GM18520 (cell line): ENCODE data around the gene RAB36.
"Not testable (repeated sequence)": the region's sequence is repeated elsewhere in the genome, so short reads cannot be mapped to it uniquely, and the experiment has no call there.

Source experiments
- ATAC-seq: cut with Tn5 transposase; IDR thresholded peaks from one replicate; pipeline ENCODE4 v1.9.1; 2021; ENCODE audit not compliant: unreplicated experiment

The RAB36 gene

DNA sequence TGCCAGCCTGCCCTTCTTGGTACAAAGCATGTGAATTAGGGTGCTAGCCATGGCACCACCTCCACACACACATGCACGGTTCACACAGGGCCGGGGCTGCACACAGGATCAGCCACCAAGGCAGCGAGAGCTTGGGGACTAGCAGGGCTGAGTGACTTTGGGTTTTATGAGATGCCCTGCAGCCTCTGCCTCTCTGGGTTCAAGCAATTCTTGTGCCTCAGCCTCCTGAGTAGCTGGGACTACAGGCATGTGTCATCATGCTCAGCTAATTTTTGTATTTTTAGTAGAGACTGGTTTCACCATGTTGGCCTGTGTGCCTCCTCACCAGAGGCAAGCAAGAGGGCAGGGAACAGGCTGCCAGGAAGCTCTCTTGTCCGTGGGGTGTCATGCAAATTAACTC is 8.3 kb upstream of the RAB36 start:
- ATAC-seq: not testable (repeated sequence)

DNA sequence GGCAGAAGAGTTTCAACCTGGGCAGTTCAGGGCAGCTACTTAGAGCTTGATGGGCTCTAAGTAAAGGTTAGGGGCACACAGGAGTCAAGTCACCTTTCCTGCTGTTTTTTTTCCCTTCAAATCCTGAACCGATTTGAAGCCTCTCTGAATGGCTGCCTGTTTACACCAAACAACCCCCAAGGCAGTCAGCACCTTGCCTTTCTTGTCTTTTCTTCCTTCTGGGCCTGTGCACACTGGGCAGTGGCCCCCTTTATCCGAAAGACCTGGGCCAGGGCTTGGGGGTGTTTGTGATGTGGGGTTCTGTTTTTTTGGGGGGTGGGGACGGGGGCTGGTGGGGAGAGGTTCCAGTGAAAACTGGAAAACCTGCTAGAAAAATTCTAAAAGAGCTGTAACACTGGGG is 7.8 kb upstream of the RAB36 start:
- ATAC-seq: no peak

DNA sequence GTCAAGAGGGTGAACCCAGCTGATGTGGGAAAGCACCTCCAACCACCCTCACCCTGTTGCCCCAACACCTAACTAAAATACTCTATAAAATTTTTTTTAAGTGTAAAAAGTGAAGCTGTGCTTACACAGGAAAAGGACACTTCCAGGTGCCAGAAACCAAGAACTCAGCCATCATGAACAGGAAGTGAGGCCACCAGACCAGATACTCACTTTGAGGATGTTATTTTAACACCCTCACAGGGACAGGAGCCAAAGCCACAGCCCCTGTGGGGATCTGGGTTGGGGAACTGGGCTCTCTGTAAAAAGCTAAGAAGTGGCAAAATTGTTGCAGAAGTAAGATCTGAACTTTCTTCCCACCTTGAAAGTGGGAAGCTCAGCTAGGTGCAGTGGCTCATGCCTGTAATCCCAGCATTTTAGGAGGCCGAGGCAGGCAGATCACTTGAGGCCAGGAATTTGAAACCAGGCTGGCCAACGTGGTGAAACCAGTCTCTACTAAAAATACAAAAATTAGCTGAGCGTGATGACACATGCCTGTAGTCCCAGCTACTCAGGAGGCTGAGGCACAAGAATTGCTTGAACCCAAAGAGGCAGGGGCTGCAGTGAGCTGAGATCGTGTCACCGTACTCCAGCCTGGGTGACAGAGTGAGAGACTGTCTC is 7.2 kb upstream of the RAB36 start:
- ATAC-seq: peak; percentile 31

DNA sequence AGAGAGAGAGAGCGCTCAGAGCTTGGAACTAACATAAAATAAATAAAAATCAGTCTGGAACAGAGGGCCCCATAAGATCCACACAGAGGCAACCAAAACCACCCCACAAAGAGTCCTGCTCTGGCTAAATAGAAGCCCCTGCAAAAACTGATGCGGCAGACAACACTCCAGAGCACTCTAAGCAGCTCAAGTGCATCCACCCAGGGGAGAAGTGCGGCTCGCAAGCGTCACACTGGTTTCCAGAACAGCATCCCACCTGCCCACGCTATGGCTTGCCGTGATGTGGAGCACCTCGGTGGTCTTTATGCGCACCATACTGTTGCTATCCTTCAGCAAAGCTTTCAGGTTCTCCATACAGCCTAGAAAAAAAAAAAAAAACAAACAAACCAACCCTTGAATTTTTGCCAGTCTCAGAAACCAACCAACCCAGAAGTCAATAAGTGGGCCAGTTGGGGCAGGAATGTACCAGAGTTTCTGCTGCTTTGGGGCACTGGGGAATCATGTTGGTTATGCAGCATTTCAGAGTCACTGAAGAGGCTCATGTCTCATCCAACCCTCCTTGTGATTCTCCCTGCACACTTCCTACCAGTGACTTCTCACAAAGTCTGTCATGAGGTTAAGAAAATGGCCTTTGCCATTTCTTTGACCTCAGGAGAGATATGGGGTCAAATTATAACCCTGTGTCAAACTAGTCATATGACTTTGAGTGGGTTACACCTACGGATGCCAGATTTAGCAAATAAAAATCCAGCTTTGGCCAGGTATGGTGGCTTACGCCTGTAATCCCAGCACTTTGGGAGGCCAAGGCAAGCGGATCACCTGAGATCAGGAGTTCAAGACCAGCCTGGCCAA is 6.5 kb upstream of the RAB36 start:
- no peak for ATAC-seq

DNA sequence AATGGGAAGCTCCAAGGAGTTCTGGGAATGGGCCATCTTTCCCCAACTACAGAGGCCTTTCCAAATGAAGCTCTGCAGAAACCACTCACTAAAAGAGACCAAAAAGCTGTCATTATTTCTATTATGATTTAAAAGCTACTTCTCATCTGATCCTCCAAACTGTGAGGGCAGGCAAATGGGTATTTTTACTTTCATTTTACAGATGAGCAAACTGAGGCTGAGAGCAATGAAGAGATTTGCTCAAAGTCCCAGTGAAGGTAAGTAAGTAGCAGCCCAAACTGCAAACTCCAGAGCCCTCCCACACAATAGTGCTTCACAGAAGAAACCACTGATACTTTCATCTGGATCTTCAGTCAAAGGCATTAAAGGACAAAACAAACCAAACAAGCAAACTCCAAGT is 4.9 kb upstream of the RAB36 start:
- no peak for ATAC-seq

DNA sequence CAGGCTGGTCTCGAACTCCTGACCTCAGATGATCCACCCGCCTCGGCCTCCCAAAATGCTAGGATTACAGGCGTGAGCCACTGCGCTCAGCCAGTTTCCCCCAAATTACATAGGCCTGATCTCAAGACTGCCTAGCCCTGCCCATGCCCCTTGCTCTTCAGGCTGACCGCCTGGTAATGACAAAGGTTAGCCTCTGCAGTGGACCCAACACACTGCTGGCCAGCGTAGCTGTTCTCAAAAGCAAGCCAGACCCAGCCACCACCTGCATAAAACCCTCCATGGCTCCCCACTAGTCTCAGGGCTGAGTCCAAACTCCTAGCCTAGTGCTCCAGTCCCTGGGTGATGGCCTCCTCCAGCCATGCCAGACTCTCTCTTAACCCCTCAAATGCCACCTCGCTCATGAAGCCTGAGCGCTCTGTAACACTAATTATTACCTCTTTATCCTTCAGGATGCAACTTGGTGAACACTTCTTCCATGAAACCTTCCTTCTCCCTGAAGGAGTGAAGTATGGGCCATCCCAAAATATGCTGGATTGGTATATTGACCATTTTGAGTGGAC is 2.7 kb upstream of the RAB36 start:
- no peak for ATAC-seq

DNA sequence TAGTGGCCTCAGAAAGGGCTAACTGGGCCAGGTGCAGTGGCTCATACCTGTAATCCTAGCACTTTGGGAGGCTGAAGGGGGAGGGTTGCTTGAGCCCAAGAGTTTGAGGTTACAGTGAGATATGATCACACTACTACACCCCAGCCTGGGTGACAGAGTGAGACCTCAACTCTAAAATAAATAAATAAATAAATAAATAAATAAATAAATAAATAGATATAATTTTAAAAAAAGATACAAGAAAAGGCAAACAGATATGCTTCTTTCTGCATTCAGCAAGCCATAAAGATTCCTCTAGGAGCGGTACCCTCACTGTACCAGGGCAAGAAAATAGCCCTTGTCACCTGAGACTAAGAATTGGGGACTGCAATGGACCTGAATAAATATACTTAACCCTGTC is 2.2 kb upstream of the RAB36 start:
- ATAC-seq: no peak

DNA sequence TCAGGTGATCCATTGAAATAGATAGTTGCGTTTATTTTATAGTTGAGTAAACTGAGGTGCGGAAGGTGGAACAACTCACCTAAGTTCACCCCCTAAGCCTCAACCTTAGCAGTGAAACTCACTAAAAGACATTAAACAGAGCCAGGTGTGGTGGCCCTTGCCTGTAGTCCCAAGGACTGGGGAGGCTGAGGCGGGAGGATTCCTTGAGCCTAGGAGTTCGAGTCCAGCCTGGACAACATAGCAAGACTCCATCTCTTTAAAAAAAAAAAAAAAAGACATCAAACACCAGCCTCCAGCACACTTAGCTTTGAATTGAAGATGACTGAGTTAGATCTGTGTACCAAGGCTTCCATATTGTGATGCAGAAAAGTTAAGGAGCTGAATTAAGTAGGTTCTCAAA is 845 bp upstream of the RAB36 start:
- ATAC-seq: no peak

DNA sequence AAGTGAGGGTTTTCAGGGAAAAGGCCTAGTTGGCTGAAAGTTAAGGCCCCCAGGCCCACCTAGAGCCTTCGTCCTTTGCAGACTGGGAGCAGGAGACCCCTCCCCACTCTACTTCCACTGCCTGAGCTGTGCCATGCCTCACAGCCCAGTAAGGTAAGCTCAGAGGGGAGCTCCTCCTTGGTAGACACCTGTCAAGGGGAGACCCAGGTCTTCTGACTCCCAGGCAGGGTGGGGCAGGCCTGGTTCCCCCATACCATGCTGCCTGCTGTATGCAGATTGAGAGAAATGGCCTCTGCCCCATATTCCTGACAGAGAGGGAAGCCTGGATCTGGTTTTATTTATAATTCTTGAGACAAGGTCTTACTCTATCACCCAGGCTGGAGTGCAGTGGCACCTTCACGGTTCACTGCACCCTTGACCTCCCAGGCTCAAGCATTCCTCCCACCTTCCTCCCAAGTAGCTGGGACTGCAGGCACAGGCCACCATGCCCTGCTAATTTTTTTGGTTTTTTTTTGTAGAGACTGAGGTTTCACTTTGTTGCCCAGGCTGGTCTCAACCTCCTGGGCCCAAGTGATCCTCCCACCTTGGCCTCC is 697 bp downstream of the RAB36 start:
- no peak for ATAC-seq

DNA sequence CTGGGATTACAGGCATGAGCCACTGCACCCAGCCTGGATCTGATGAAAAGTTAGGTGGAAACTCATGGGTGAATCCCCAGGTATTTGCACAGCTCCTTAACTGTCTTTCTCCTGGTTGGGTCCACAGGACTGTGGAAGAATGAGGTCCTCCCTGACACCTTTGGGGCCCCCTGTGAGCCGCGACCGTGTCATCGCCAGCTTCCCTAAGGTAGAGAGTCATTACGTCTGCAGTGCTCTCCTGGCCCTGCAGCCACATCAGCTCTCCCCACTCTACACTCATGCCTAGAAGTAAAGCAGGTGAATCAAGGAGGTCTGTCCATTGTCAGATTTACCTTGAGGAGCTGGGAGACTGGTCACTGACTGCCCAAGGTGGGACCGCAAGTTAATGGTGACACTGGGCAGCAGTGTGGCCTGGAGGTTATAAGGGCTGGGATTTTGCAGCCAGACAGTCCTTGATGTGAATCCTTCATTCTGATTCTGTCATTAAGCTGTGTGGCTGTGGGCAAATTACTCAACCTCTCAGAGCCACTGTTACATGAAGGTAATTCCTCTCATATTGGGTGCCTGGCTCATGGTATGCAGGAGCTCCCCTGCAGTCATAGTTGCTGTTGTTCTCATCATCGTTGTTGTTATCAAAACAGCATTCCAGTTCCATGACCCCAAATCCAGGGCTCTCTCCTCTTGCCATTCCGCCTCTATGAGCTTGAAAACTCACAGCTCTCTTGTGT is 1.4 kb downstream of the RAB36 start:
- ATAC-seq: no peak

DNA sequence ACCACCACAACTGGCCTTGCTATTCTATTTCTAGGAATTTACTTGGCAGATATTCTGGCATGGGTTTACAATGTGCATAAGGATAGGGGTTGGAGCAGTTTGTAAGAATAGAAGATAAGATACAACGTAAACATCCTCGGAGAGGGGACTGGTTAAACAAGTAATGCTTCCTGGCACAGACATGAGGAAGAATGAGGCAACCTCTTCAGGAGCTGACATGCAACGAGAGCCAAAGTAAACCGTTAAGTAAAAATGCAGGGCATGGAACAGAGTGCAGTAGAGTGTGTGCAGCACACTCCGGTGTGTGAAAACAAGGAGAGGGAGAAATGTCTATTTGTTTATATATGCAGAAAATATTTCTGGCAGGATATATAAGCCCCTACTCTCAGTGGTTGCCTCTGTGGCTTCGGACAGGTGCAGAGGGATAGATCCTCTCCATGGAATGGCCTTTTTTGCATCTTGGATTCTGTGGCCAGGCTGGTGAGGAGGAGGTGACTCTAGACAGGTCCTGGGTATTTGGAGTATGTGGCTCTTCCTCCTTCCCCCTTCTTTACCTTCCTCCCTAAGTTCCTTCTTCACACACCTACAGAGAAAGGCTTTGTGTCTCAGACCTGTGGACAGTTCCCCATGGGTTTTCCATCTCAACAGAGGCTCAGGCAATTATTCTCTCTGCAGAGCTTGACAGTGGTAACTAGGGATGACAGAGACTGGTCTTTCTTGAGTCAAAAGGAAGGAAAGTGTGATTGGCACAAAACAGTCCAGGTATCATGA is 2.5 kb downstream of the RAB36 start:
- no peak for ATAC-seq

DNA sequence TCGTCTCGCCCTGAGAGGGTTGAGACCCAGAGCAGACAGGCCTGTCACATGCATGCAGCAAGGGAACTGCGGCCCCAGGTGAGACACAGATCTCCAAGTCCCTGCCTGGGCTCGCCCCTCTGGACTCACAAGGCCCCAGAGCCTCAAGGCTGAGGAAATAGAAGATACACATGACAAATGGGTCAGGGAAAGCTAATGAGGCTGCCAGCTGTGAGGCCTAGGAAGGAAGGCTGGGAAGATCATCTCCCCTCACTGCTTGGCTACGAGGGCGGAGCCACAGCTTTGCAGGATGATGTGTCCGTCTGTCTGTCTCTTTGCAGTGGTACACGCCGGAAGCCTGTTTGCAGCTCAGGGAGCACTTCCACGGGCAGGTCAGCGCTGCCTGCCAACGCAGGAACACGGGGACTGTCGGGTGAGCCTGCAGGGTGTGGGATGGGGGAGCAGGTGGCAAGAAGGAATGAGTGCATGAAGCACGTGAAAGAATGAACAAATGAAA is 4.5 kb downstream of the RAB36 start:
- no peak for ATAC-seq

DNA sequence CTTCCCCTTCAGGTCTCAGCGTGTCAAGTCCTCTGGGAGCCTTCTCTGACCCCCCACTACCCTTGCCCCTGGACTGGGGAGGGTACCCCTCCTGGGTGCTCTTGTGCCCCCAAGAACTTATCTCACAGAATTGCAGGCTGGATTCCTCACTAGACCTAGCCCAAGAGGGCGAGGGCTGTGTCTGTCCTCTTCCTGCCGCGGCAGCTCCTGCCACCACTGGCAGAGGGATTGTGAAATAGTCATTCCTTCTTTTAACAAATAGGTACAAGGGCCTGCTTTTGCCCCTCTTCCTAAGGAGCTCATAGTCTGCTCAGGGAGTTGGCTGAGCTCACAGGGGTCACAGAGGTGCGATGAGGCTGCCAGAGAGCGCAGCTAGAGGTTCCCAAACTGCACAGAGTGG is 5.5 kb downstream of the RAB36 start:
- no peak for ATAC-seq

DNA sequence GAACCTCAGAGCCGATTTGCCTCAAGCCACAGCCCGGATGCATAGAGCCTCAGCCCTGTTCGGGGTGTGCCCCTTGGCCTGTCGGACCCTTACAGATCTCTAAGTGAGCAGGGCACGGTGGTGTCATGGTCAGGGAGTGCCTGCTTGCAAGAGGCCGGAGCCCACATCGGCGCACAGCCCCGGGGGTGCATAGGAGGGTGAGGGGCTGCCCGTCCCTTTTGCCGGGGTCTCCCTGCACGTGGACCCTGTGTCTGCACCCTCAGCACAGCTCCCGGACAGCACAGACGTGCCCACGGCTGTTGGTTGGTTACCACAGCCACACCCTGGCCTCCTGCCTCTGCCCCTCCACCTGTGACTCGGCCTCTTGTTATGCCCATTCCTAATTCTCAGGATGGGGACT is 6.5 kb downstream of the RAB36 start:
- ATAC-seq: no peak

DNA sequence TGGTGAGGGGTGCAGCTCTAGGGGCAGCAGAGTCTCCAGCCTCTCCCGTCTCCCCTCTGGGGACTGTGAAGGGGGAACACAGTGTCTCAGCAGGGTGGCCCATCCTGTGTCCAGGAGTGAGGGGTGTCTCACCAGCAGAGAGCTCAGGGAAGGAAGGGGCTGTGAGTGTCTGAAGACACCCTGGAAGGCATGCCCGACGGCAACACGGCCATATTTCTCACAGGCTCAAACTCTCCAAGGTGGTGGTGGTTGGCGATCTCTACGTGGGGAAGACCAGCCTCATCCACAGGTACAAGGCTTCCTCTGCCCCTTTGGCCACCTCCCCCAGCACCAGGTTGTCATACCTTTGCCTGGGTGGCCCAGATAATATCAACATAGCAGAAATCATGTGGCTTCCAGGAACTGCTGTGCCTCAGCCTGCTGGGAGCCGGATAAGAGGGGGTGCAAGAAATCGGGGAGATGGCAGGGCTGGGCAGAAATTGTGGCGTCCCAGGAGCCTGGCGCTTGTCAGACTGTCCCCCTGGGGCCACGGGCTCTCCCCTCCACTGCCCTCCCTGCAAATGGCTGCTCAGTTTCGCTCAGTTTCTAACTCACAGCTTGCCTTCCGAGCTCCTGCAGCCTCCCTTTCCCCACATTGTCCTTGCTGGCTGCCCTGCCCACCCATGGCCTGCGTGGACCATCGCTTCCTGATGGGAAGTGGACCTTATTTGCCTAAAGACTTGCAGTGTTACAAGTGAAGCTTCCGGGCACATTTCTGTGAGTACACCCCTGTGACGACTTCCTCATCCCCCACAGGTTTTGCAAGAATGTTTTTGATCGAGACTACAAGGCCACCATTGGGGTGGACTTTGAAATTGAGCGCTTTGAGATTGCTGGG is 7.2 kb downstream of the RAB36 start:
- ATAC-seq: no peak

DNA sequence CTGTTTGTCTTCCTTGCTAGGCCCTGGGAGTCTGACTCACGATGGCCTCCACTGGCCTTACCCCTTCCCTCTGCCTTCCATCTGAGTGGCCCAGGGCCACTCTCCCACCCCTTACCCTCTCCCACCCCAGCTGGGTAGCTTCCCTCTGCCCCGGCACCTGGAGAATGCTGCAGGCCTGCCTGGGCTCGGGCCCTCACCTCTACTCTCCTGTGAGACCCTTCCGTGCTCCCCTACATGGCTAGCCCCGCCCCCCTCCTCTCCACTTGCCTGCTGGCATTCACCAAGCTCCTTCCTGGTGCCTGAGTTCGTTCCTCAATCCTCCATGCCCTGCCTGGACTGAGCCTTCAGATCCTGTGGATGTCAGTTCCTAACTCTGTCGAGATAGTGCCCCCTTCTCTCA is 8.7 kb downstream of the RAB36 start:
- no peak for ATAC-seq

DNA sequence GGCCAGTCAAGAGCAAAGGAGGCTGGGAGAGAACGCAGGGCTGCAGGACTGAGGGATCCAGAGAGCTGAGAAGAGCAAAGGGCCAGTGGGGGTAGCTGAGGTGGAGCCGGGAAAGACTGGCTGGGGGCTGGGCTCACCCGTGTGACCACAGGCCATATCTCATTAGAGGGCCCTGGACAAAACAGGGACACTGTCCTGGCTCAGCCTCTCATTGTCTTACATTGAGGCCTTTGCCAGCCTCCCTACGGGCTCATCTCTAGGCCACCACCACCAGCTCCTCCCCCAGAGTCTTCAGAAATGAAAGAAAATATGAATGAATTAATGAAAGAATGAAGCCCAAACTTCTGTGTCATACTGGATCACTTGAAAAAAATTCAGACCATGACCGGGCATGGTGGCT is 9.2 kb downstream of the RAB36 start:
- no peak for ATAC-seq

DNA sequence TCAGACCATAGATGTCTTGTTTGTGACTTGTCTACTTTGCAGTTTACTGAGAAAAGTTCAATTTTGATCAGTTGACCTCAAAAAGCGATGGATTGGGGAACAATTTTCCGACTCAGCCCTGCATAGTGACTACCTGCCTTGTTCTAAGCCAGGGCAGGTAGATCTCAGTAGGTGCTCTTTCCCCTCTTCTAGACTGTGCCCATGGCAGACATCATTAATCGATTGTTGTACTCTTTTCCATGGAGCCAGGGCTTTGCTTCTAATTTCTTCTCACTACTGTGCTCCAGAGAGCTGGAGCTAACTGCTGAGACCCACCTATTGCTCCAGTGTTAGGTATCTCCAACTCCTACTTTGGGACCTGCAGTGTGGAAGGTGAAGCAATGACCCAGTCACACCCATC is 9.9 kb downstream of the RAB36 start:
- ATAC-seq: no peak

DNA sequence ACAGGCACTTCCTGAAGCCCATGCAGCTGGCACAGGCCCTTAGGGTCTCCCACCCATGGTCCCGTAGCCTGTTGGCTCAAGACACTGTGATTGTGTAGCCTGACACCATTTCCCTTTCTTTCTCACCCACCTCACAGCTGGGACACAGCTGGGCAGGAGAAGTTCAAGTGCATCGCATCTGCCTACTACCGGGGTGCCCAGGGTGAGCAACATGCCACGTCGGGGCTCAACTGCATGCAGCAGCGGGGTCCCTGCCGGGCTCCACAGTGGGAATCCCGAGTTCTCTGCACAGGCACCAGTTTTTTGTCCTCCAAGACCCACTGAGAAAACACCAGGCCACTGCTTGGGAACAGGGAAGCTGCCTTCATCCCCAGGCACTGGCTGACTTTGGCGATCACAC is 10.6 kb downstream of the RAB36 start:
- no peak for ATAC-seq
